Measurements from ENCODE around the gene CALCB. TPM values are rescaled to one million over a fixed set of nuclear protein-coding genes. Genes with fewer than 3 reads are reported as not detected.

The CALCB gene
- total and polyA plus RNA-seq, 2 of the 4 experiments (the other 2 are of a cell fraction), result not detected

- H3K9ac ChIP-seq (ENCODE audit: low read depth, low read length), result no peak overlapping the region
- H3K4ac ChIP-seq (ENCODE audit: low read depth, low read length), result no peak overlapping the region
- no peak overlapping the region for H2BK5ac ChIP-seq (ENCODE audit: low read depth, low read length, poor library complexity, severe bottlenecking)
- no peak overlapping the region for H3K23ac ChIP-seq (ENCODE audit: low read depth, low read length)
- H2AFZ ChIP-seq (replicated peaks; ENCODE audit: low read length, poor library complexity), result no peak overlapping the region
- intact Hi-C loops (cut with micrococcal nuclease), result no loop called here
- H2AK5ac ChIP-seq (ENCODE audit: low read depth, low read length), result no peak overlapping the region
- no peak overlapping the region for H3K4me3 ChIP-seq (ENCODE audit: insufficient read depth, low read depth, low read length)
- no CpG with 5 or more reads among the region's 2 CpGs for WGBS, 2 experiments (ENCODE audit: extremely low coverage in 2 of 2, insufficient read length in 1 of 2)
- no peak for TF ChIP-seq RFX5 (IDR thresholded peaks at IDR 0.05; ENCODE audit: low read depth, low read length)
- no peak for TF ChIP-seq SMC3 (IDR thresholded peaks at IDR 0.05; ENCODE audit: low read depth, low read length)
- TF ChIP-seq BHLHE40 (IDR thresholded peaks at IDR 0.05; ENCODE audit: low read depth, low read length), result no peak
- TF ChIP-seq CTCF (conservative IDR thresholded peaks at IDR 0.05; ENCODE audit: low read depth, low read length), result no peak
- TF ChIP-seq CEBPB (IDR thresholded peaks at IDR 0.05; ENCODE audit: low read depth, low read length), result no peak
- TF ChIP-seq USF2 (IDR thresholded peaks at IDR 0.05; ENCODE audit: low read depth, low read length), result no peak
- TF ChIP-seq FOS (IDR thresholded peaks at IDR 0.05; ENCODE audit: low read depth, low read length), result no peak
- no peak for TF ChIP-seq POLR2A (IDR thresholded peaks at IDR 0.05; ENCODE audit: low read depth, low read length)
- TF ChIP-seq MAZ (IDR thresholded peaks at IDR 0.05; ENCODE audit: borderline replicate concordance, low read depth, low read length), result no peak
- no peak for TF ChIP-seq CHD1 (IDR thresholded peaks at IDR 0.05; ENCODE audit: low read depth, low read length)
- TF ChIP-seq RCOR1 (IDR thresholded peaks at IDR 0.05; ENCODE audit: insufficient replicate concordance, low read length), result no peak
- no peak for TF ChIP-seq MXI1 (IDR thresholded peaks at IDR 0.05; ENCODE audit: borderline replicate concordance, low read depth, low read length)
- no peak for TF ChIP-seq MAFK (IDR thresholded peaks at IDR 0.05; ENCODE audit: low read depth, low read length)
- TF ChIP-seq ELK1 (IDR thresholded peaks at IDR 0.05; ENCODE audit: borderline replicate concordance, low read depth, low read length), result no peak
- no peak for TF ChIP-seq RAD21 (IDR thresholded peaks at IDR 0.05; ENCODE audit: low read length)
- peaks cover 3% of the 10 kb centered on the region; the same call in 1 of the 2 replicates for H3K27me3 ChIP-seq (ENCODE audit: control insufficient read depth, insufficient read depth, low read length)
- in situ Hi-C loops (cut with MboI; ENCODE audit: low sequenced_read_pairs), result no loop called here
- H4K91ac ChIP-seq (ENCODE audit: insufficient read depth, low read depth, low read length), result no peak overlapping the region
- CTCF ChIA-PET, result no interaction called here
- no peak overlapping the region for H2AK9ac ChIP-seq (replicated peaks; ENCODE audit: low read depth, low read length, poor library complexity)
- no peak overlapping the region for H4K5ac ChIP-seq (ENCODE audit: low read depth, low read length)
- no peak overlapping the region for H3K4me2 ChIP-seq (ENCODE audit: low read depth, low read length)
- POLR2A ChIA-PET (ENCODE audit: unreplicated experiment), result no interaction called here
- no TSS peak for BruUV-seq (replicated peaks)
- H2BK15ac ChIP-seq (ENCODE audit: low read depth, low read length), result no peak overlapping the region
- H4K20me1 ChIP-seq (ENCODE audit: insufficient read depth, low read length), result no peaks in the 10 kb centered on the region
- no peaks in the 10 kb centered on the region; the same call in 1 of the 2 replicates for H3K9me1 ChIP-seq (ENCODE audit: insufficient read depth, low read length)
- H3K79me1 ChIP-seq (ENCODE audit: low read depth in 1 of 2, low read length in 2 of 2), result no peaks in the 10 kb centered on the region
- no peak overlapping the region for H2BK120ac ChIP-seq (ENCODE audit: low read depth, low read length)
- H3K27ac ChIP-seq (ENCODE audit: insufficient read depth, low read length), result no peak overlapping the region
- no peaks in the 10 kb centered on the region for H3K9me3 ChIP-seq (ENCODE audit: control insufficient read depth, insufficient read depth, low read length)
- no peak for DNase-seq
- dilution Hi-C loops (cut with HindIII; ENCODE audit: low sequenced_read_pairs, unreplicated experiment), result no loop called here
- no peak overlapping the region for H3K18ac ChIP-seq (ENCODE audit: low read depth, low read length)
- H3K36me3 ChIP-seq (ENCODE audit: control insufficient read depth, insufficient read depth, low read length), result no peaks in the 10 kb centered on the region
- H3K14ac ChIP-seq (replicated peaks; ENCODE audit: low read depth, low read length), result no peak overlapping the region
- H4K8ac ChIP-seq (ENCODE audit: low read depth in 2 of 2, low read length in 2 of 2), result no peak overlapping the region
- no peak for ATAC-seq (ENCODE audit: low read depth)
- H2BK20ac ChIP-seq (ENCODE audit: low read depth, low read length), result no peak overlapping the region
- no peak overlapping the region for H3K56ac ChIP-seq (ENCODE audit: extremely low read depth, insufficient read depth, low read length)
- no peaks in the 10 kb centered on the region for H3K4me1 ChIP-seq (ENCODE audit: control insufficient read depth, insufficient read depth, low read length)
Observed at GRCh38 chr11:15093432-15093831, 20.0 kb downstream of the CALCB start.
